Fibroblast of pulmonary artery (primary cell): Measurements from ENCODE around the gene RPS27L.

Experiments used
- DNase-seq: peaks from one replicate; pipeline ENCODE4 v3.0.0-alpha.2; 2010; ENCODE audit warnings: low read depth
- H3K4me3 ChIP-seq: replicated peaks from 2 replicates; pipeline ENCODE4 v1.5.1; 2011; ENCODE audit warnings: low read depth, mild to moderate bottlenecking, control low read depth, low read length, moderate library complexity
- TF ChIP-seq, protein P1 (sequence below): IDR thresholded peaks from 2 replicates; pipeline ENCODE4 v1.5.1; 2011; ENCODE audit warnings: mild to moderate bottlenecking, control low read depth, low read length, inconsistent platforms; ENCODE audit errors: missing control alignments

Gene RPS27L

DNA sequence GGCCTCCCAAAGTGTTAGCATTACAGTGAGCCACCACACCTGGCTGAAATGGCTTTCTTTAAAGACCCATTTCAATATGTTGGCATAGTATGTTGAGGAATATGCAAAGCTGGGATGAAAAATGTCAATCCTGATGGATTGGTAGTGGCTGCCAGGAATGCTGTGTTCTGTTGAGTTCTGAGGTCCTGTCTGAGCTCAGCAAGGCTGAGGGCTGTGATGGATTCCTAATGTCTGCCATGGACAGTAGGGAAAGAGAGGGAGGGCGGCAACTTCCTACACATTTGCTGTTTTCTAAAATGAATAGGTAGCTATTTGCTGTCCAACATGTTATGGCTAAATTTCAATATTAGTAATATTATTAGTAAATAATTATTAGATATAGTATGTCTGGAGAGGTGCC, 40.3 kb upstream of the RPS27L start:
- no peak overlapping the region for H3K4me3 ChIP-seq
- TF ChIP-seq, protein P1, sequence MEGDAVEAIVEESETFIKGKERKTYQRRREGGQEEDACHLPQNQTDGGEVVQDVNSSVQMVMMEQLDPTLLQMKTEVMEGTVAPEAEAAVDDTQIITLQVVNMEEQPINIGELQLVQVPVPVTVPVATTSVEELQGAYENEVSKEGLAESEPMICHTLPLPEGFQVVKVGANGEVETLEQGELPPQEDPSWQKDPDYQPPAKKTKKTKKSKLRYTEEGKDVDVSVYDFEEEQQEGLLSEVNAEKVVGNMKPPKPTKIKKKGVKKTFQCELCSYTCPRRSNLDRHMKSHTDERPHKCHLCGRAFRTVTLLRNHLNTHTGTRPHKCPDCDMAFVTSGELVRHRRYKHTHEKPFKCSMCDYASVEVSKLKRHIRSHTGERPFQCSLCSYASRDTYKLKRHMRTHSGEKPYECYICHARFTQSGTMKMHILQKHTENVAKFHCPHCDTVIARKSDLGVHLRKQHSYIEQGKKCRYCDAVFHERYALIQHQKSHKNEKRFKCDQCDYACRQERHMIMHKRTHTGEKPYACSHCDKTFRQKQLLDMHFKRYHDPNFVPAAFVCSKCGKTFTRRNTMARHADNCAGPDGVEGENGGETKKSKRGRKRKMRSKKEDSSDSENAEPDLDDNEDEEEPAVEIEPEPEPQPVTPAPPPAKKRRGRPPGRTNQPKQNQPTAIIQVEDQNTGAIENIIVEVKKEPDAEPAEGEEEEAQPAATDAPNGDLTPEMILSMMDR = no peak

DNA sequence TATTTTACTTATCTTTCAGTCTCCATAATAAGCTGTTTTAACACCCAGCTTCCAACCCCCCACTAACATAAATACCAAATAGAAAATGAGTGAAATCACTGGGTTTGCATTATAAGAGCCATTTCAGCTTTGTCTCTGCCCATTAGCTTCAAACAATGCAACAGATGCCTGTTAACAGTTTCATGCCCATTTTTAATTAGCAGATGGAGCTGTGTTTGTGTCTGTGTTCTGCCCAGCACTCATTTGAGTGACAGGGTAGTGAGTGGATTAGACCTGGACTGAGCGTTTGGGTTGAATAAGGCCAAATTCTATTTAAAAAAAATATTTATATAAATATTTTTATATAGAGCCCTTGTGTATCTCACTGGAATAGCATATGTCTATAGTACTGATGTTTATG, 39.6 kb upstream of the RPS27L start:
- TF ChIP-seq, protein P1 = no peak
- no peak overlapping the region for H3K4me3 ChIP-seq

More for the DNA sequence above, 40.3 kb upstream of the RPS27L start:
- DNase-seq = no peak

DNA sequence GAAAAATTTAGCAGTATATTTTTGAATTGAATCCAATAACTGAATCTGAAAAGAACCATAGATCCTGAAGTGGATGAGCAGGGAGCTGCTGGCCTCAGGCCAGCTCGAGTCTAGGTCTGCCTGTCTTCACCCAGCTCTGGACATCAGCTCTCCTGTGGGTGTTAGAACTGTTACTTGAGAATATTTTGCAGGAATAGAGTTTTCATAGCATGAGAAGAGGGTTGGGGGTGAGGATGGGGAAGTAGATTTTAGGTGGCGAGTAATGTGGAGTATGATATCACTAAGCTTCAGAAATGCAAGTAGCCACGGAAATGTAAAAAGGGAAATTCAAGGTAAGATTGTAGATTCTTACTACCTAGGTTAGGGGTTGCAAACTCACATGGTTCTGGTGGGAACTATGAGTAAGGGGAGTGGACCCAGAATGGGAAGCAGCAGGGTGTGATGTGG, 38.3 kb upstream of the RPS27L start:
- TF ChIP-seq, protein P1 = no peak
- no peak overlapping the region for H3K4me3 ChIP-seq
- no peak for DNase-seq

More for the DNA sequence above, 39.6 kb upstream of the RPS27L start:
- DNase-seq = no peak

DNA sequence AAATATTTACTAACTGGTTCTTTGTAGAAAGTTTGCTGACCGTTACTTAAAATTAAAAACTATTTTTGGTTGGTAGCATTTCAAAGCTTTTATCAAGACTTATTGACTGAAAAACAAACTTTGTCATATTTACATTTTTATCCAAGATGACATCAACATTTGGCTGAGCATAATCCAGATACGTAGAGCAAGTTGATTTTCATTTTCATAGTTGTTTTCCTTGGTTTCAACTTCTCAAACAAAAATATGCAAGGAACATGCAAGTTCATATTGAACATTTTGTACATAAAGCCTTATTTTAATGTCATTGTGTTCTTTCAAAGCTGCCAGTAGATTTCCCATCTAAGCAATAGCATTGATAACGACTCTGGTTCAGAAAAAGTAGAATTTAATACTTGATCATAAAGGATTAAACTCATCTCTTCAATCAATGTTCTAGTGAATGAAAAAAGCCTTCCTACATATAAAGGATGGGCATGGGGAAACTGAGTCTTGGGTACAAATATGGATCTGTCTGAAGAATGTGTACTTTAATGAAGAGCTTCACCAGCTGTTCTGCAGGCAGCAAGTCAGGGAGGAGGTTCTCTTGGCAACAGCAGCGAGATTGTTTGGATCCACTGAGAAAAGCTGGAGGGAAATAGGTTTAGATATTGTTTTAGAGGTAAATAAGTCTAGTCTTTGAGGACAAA, 37.7 kb upstream of the RPS27L start:
- TF ChIP-seq, protein P1 = no peak
- no peak for DNase-seq
- no peak overlapping the region for H3K4me3 ChIP-seq

DNA sequence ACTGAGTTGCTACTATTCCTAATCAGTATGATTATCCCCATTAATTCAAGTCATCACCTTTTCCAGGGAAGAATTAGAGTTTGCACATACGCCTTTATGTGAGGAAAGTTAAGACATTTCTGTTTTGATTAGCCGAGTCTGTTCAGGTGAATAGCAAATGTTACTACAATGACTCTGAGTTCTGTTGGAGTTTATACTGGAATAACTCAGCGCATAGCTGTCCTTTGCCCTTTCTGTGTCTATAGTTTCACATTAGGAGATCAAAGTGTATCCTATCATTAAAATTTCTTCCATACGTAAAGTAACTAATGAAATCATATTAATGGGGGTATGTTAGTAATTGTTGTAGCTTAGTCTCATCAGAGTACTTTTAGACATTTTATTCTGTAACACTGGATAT, 37.0 kb upstream of the RPS27L start:
- no peak for DNase-seq
- H3K4me3 ChIP-seq = no peak overlapping the region
- TF ChIP-seq, protein P1 = no peak

DNA sequence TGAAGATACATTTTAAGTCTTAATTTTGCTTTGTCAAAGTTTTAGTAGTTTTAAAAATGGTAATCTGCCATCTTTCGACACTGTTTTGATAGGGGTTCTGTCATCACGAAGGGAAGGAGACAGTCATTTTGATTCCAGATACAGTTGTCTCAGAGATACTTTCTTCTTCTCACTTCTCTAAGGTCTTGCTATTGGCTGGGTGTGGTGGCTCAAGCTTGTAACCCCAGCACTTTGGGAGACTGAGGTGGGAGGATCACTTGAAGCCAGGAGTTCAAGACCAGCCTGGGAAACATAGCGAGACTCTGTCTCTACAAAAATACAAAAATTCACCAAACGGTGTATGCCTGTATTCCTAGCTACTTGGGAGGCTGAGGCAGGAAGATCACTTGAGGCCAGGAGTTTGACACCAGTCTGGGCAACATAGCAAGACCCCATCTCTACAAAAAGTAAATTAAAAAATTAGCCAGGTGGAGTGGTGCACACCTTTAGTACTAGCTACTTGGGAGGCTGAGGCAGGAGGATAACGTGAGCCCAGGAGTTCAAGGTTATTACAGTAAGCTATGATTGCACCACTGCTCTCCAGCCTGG, 35.4 kb upstream of the RPS27L start:
- TF ChIP-seq, protein P1 = no peak
- no peak for DNase-seq
- H3K4me3 ChIP-seq = no peak overlapping the region
